ENCODE results near the gene C4A. TPM values are rescaled to one million over a fixed set of nuclear protein-coding genes. Genes with fewer than 3 reads are reported as not detected.
A peak's percentile ranks its signal among the peaks of the same experiment; 100 is the strongest.

Gene C4A
- total and polyA plus RNA-seq, 2 of the 13 experiments (the other 11 are each of a cell fraction or from before 2014, with no cell fraction given), result 165 to 478 TPM

DNA sequence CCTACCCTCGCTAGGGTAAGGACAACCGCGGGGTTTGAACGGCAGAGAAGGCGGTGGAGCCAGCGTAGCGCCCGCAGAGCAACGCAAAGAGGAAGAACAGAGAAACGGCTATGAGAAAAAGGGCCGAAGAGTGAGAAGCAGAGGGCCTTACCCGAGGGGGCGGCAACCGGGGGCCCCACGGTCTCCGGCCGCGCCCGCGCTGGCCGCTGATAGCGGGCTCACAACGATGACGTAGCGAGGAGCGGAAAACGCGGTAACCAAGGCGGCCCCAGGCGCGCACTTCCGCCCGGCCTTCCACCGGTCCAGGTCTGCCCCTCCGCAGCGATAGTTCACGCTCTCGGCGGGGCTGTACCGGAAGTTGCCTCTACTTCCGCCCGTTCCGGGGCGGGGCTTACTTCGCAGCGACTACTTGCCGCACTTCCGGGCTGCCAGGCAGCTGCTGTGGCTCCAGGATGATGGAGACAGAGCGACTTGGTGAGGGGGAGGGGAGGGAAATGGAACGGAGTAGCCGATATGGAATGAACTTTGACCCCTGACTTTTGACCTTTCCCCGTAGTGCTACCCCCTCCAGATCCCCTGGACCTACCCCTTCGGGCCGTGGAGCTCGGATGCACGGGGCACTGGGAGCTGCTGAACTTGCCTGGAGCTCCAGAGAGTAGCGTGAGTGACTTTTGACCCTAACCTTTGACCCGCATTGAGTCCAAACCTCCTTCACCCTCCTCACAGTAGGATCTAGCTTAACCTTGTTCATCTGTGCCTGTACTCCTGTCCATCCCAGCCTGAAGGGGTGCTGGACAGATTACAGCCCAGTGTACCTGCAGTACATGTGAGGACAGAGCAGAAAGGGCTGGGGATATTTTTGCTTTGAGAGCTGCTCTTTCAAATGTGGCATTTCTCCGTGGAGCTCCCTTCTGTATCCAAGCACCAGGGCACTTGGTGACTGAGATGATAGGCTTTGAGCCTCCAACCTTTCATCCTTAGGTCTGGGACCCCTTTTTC lies 22.8 kb upstream of the C4A start, which contains the start of the genes NELFE and SKIC2 (continued):
- peak; percentile 100 for TF ChIP-seq SAP130 (CRISPR knock-in tag; IDR thresholded peaks at IDR 0.05; ENCODE audit: low read depth)
- TF ChIP-seq NFE2 (CRISPR knock-in tag; IDR thresholded peaks at IDR 0.05), result no peak
- TF ChIP-seq ZNF749 (CRISPR knock-in tag; IDR thresholded peaks at IDR 0.05; ENCODE audit: borderline replicate concordance), result 0 out of 2 replicates have a peak, but pooled peaks have one; percentile 53
- no peak; the same call in 1 of the 2 replicates for TF ChIP-seq GZF1 (CRISPR knock-in tag; IDR thresholded peaks at IDR 0.05)
- 0 out of 2 replicates have a peak, but pooled peaks have one; percentile 53 for TF ChIP-seq MTERF4 (CRISPR knock-in tag; IDR thresholded peaks at IDR 0.05)
- TF ChIP-seq ZNF24 (IDR thresholded peaks at IDR 0.05), result no peak
- TF ChIP-seq SNAI1 (CRISPR knock-in tag; IDR thresholded peaks at IDR 0.05; ENCODE audit: borderline replicate concordance), result 0 out of 2 replicates have a peak, but pooled peaks have one; percentile 21
- peak; percentile 100 for TF ChIP-seq GABPB1 (CRISPR knock-in tag; IDR thresholded peaks at IDR 0.05)
- TF ChIP-seq, protein P1, sequence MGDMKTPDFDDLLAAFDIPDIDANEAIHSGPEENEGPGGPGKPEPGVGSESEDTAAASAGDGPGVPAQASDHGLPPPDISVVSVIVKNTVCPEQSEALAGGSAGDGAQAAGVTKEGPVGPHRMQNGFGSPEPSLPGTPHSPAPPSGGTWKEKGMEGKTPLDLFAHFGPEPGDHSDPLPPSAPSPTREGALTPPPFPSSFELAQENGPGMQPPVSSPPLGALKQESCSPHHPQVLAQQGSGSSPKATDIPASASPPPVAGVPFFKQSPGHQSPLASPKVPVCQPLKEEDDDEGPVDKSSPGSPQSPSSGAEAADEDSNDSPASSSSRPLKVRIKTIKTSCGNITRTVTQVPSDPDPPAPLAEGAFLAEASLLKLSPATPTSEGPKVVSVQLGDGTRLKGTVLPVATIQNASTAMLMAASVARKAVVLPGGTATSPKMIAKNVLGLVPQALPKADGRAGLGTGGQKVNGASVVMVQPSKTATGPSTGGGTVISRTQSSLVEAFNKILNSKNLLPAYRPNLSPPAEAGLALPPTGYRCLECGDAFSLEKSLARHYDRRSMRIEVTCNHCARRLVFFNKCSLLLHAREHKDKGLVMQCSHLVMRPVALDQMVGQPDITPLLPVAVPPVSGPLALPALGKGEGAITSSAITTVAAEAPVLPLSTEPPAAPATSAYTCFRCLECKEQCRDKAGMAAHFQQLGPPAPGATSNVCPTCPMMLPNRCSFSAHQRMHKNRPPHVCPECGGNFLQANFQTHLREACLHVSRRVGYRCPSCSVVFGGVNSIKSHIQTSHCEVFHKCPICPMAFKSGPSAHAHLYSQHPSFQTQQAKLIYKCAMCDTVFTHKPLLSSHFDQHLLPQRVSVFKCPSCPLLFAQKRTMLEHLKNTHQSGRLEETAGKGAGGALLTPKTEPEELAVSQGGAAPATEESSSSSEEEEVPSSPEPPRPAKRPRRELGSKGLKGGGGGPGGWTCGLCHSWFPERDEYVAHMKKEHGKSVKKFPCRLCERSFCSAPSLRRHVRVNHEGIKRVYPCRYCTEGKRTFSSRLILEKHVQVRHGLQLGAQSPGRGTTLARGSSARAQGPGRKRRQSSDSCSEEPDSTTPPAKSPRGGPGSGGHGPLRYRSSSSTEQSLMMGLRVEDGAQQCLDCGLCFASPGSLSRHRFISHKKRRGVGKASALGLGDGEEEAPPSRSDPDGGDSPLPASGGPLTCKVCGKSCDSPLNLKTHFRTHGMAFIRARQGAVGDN (CRISPR knock-in tag; IDR thresholded peaks at IDR 0.05), result peak; percentile 97
- no peak for TF ChIP-seq ZNF83 (CRISPR knock-in tag; IDR thresholded peaks at IDR 0.05; ENCODE audit: borderline replicate concordance)
- TF ChIP-seq XBP1 (CRISPR knock-in tag; IDR thresholded peaks at IDR 0.05), result peak; percentile 81; the same call in 1 of the 2 replicates
- TF ChIP-seq ZNF292 (CRISPR knock-in tag; IDR thresholded peaks at IDR 0.05; ENCODE audit: borderline replicate concordance, low read depth), result peak; percentile 37; the same call in 1 of the 2 replicates
- TF ChIP-seq ZNF547 (CRISPR knock-in tag; IDR thresholded peaks at IDR 0.05), result peak; percentile 77; the same call in 1 of the 2 replicates
- no peak for TF ChIP-seq ZNF282 (IDR thresholded peaks at IDR 0.05; ENCODE audit: partially characterized antibody)
- TF ChIP-seq AFF4 (CRISPR knock-in tag; IDR thresholded peaks at IDR 0.05), result no peak
- peak; percentile 26; the same call in 1 of the 2 replicates for TF ChIP-seq PPARG (CRISPR knock-in tag; conservative IDR thresholded peaks at IDR 0.05)
- no peak; the same call in 1 of the 2 replicates for TF ChIP-seq PAWR (CRISPR knock-in tag; IDR thresholded peaks at IDR 0.05; ENCODE audit: borderline replicate concordance)
- peak; percentile 80; the same call in 1 of the 2 replicates for TF ChIP-seq ETV6 (CRISPR knock-in tag; conservative IDR thresholded peaks at IDR 0.05)

All from HepG2 (cell line).